SU-DHL-6 (cell line): ENCODE measurements around the gene CYTH4.

ENCODE experiments used
- H2AFZ ChIP-seq: fragments of 200-600 bp; sonication (generic); 2 replicates; pipeline ENCODE4 v1.6.1; 2014; ENCODE audit warnings: low read depth, mild to moderate bottlenecking, moderate library complexity, mixed read lengths, antibody characterized with exemption, low read length; ENCODE audit not compliant: severe bottlenecking
- H3F3A ChIP-seq: fragments of 200-600 bp; shearing (Covaris generic); 2 replicates; pipeline ENCODE4 v1.6.0; 2016; ENCODE audit warnings: antibody characterized with exemption, mild to moderate bottlenecking; ENCODE audit not compliant: insufficient read depth
- H3K27ac ChIP-seq: fragments of 200-600 bp; sonication (generic); 2 replicates; pipeline ENCODE4 v1.5.1; 2016; ENCODE audit warnings: low read depth, mild to moderate bottlenecking, low read length, moderate library complexity, mixed read lengths
- H3K27me3 ChIP-seq: fragments of 200-600 bp; sonication (generic), shearing (Covaris generic); 2 replicates; pipeline ENCODE4 v1.6.0; 2014; ENCODE audit warnings: mild to moderate bottlenecking, low read length
- H3K36me3 ChIP-seq: fragments of 200-600 bp; sonication (generic); 2 replicates; pipeline ENCODE4 v1.6.1; 2014; ENCODE audit warnings: mild to moderate bottlenecking, low read length, mixed read lengths
- H3K4me2 ChIP-seq: fragments of 300-600, 200-600 bp; shearing (Covaris generic), sonication (generic); 2 replicates; pipeline ENCODE4 v1.6.0; 2014; ENCODE audit warnings: low read length, low read depth, mild to moderate bottlenecking; ENCODE audit not compliant: poor library complexity, severe bottlenecking
- H3K4me3 ChIP-seq: fragments of 200-600 bp; sonication (generic); 2 replicates; pipeline ENCODE4 v1.5.1; 2014; ENCODE audit warnings: antibody characterized with exemption, low read length, mild to moderate bottlenecking, mixed read lengths; ENCODE audit not compliant: insufficient read depth, poor library complexity, severe bottlenecking
- H3K79me2 ChIP-seq: fragments of 200-600 bp; sonication (generic); 2 replicates; pipeline ENCODE4 v1.6.1; 2014; ENCODE audit warnings: mild to moderate bottlenecking, low read length, moderate library complexity; ENCODE audit not compliant: insufficient read depth
- H3K9ac ChIP-seq: fragments of 200-600 bp; sonication (generic); 2 replicates; pipeline ENCODE4 v1.7.0; 2014; ENCODE audit warnings: mild to moderate bottlenecking, low read length
- H3K9me2 ChIP-seq: fragments of 200-600 bp; sonication (generic); replicated peaks from 2 replicates; pipeline ENCODE4 v1.6.1; 2014; ENCODE audit warnings: low read length; ENCODE audit not compliant: insufficient read depth
- H3K9me3 ChIP-seq: fragments of 200-600 bp; sonication (generic); 2 replicates; pipeline ENCODE4 v1.6.1; 2014; ENCODE audit warnings: low read length, mixed read lengths; ENCODE audit not compliant: insufficient read depth
- H4K20me1 ChIP-seq: fragments of 200-600 bp; sonication (generic); 2 replicates; pipeline ENCODE4 v1.6.1; 2014; ENCODE audit warnings: low read depth, mild to moderate bottlenecking, antibody characterized with exemption, low read length, moderate library complexity, mixed read lengths
- CTCF ChIP-seq: fragments of 200-600 bp; sonication (generic); IDR thresholded peaks from one replicate; pipeline ENCODE4 v1.5.1; 2017; ENCODE audit warnings: antibody characterized with exemption, mild to moderate bottlenecking, low read length, moderate library complexity; ENCODE audit not compliant: insufficient read depth, poor library complexity, severe bottlenecking
- EZH2phosphoT487 ChIP-seq: fragments of 200-600 bp; sonication (generic), shearing (Covaris generic); conservative IDR thresholded peaks from 2 replicates; pipeline ENCODE4 v1.6.1; 2018; ENCODE audit warnings: mild to moderate bottlenecking, antibody characterized with exemption, low read length, moderate library complexity, mixed read lengths

The CYTH4 gene

GRCh38 chr22:37336579-37336978, 54.3 kb downstream of the CYTH4 start:
- TF ChIP-seq EZH2phosphoT487 = no peak
- TF ChIP-seq CTCF = no peak
- Histone ChIP-seq H3K4me2 (no peak overlapping the region), H3K9me2 (no peaks in the 10 kb centered on the region), H3K79me2 (no peaks in the 10 kb centered on the region), H3K27me3 (no peaks in the 10 kb centered on the region), H3K9ac (no peak overlapping the region), H3F3A (no peaks in the 10 kb centered on the region), H2AFZ (no peak overlapping the region), H3K4me3 (no peak overlapping the region), H3K9me3 (no peaks in the 10 kb centered on the region), H3K36me3 (no peaks in the 10 kb centered on the region), H3K27ac (no peak overlapping the region), H4K20me1 (no peaks in the 10 kb centered on the region)

- no peaks in the 10 kb centered on the region for H4K20me1 ChIP-seq
- TF ChIP-seq CTCF (no peak), EZH2phosphoT487 (no peak)
- no peak overlapping the region for H2AFZ ChIP-seq
- no peak overlapping the region for H3K27ac ChIP-seq
- H3K36me3 ChIP-seq = no peaks in the 10 kb centered on the region
- no peaks in the 10 kb centered on the region for H3F3A ChIP-seq
- no peak overlapping the region for H3K9ac ChIP-seq
- H3K27me3 ChIP-seq = no peaks in the 10 kb centered on the region
- H3K9me2 ChIP-seq = no peaks in the 10 kb centered on the region
- no peak overlapping the region for H3K4me3 ChIP-seq
- H3K4me2 ChIP-seq = no peak overlapping the region
- no peaks in the 10 kb centered on the region for H3K79me2 ChIP-seq
- H3K9me3 ChIP-seq = no peaks in the 10 kb centered on the region
Measured at GRCh38 chr22:37337204-37337943, 55.1 kb downstream of the CYTH4 start.

DNA sequence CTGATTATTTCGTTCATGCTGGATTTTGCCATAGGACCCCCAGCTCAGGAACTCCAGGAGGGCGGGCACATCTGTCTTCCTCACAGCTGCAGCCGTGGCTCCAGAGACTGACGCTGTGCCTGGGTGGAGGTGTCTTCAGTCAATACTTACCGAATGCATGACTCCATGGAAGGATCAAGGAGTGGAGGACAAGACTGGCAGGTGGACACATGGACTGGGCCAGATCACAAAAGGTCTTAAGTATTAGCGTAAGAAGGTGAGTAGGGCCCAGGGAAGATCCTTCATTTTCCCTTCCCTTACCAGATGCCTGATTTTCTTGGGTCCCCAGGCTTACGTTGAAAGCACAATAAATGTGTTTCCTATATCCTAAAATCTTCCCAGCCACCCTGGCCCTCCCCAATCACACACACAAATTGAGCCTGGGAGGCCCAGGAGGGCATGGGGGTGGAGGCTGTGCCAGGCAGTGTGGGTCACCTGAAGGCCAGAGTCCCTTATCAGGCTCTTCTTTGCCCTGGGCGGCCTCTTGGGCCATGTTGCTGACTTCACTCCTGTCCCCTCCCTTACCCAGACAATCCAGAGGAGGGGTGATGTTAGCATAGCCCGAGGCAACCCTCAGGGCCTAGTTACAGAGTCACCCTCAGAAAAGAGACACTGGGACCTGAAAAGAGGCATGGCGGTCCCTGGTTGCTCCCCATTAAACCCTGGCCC, 56.4 kb downstream of the CYTH4 start:
- no peak overlapping the region for H3K4me2 ChIP-seq
- H3K27me3 ChIP-seq = no peaks in the 10 kb centered on the region
- no peaks in the 10 kb centered on the region for H3K9me2 ChIP-seq
- H3K9me3 ChIP-seq = no peaks in the 10 kb centered on the region
- H3K27ac ChIP-seq = no peak overlapping the region
- H4K20me1 ChIP-seq = no peaks in the 10 kb centered on the region
- H3K4me3 ChIP-seq = no peak overlapping the region
- no peak overlapping the region for H3K9ac ChIP-seq
- no peak overlapping the region for H2AFZ ChIP-seq
- H3F3A ChIP-seq = no peaks in the 10 kb centered on the region
- TF ChIP-seq EZH2phosphoT487 = no peak
- H3K79me2 ChIP-seq = no peaks in the 10 kb centered on the region
- no peaks in the 10 kb centered on the region for H3K36me3 ChIP-seq
